ENCODE measurements around the gene HECTD4.

The HECTD4 gene

DNA sequence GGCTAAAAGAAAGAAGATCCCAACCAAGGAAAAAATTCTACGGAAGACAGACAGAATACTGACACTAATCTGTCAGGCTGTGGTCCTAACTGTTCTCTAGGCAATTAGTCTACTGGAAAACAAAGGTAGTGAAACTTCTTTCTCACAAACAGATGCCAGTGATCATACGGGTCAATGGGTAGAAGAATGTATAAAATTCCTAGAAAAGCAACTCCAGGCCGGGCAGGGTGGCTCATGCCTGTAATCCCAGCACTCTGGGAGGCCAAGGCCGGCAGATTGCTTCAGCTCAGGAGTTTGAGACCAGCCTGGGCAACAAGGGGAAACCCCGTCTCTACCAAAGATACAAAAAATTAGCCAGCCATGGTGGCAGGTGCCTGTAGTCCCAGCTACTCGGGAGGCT lies 64.8 kb downstream of the HECTD4 start:
- no peak for DNase-seq

DNA sequence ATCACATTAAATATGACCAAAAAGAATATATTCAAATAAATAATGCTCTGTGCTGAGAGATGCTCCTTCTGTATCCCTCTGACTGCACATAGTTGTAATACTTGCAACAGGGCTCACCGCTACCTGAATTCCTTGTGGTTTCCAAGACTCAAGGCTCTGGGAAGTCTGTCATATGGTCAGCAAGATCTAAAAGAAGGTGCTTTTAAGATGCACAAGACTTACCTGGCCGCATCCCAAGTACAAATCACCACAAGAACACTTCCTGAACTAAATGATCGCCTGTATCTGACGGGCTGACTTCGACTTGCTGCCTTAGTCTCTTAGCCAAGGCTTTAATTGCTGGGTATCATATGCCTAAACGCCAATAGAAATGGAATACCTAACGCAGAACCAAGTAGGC lies 67.2 kb downstream of the HECTD4 start:
- no peak for DNase-seq

DNA sequence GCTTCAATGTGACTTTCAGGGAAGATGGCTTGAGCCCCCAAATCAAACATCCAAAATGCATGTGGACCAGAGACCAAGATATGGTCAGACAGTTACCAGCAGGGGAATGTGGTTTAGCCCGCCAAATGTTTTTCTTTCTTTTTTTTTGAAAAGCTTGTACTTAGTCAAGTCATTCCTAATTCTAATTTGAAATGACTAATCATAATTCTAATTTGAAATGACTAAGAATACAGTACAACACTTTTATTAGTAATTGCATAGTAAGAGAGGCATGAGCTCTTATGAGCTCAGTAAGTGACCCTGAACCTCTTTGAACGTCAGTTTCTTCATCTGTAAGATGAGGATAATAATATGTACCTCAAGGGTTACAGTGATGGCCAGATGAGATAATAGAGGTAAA lies 72.4 kb downstream of the HECTD4 start:
- no peak for DNase-seq

- no peak for DNase-seq
Observed at GRCh38 chr12:112308652-112309051, 73.6 kb downstream of the HECTD4 start.

DNA sequence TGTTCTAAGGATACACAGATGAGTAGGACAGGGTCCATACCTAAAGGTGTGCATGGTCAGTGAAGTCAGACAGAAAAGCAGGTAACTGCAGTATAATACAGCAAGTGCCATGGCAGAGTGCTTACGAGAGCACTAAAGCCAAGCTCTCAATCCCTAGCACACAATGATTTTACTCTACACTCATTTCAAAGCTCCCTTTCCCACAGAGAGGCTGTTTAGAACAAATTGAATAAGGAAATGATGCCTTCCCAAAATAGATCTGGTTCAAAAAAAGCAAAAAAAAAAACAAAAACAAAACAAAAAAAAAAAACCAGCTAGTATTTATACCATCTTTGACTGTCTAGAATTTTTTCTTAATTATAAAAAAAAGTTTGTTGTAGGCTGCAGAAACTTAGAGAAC lies 74.1 kb downstream of the HECTD4 start:
- no peak for DNase-seq

- no peak for DNase-seq
Observed at GRCh38 chr12:112307317-112308011, 74.8 kb downstream of the HECTD4 start.

DNA sequence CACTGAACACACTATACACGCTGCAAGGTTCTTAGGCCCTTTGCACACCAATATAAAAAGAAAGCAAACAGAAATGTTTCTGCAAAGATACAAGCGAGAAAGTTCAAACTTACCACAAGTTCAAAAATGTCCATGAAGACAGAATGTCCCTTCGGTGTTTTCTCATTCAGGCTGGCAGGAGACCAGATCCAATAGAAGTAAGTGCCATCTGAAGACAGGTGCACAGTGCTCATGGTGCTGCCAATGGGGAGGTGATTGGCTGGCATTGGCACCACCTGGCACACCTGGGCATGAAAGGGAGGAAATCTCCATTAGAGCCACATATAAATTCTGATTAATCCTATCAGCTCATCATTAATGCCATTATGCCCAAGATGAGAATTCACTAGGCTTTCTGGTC lies 76.3 kb downstream of the HECTD4 start:
- DNase-seq = no peak

DNA sequence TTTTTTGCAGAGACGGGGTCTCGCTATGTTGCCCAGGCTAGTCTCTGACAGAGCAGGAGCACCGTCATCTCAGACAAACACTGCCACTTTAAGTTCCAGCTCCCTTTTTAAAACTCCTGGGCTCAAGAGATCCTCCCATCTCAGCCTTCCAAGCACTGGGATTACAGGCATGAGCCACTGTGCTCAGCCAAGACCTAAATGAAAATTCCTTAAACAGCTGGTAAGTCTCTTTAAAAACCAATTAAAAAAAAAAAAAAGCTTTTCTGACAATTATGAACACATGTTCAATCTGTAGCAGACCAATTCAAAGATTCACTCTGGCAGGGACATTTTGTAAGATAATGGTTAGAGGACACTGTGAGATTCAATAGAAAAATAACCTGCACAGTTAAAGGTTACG lies 77.8 kb downstream of the HECTD4 start:
- no peak for DNase-seq

- DNase-seq = no peak
Observed at GRCh38 chr12:112303799-112304198, 78.4 kb downstream of the HECTD4 start.

- DNase-seq = no peak
Observed at GRCh38 chr12:112303004-112303403, 79.2 kb downstream of the HECTD4 start.

DNA sequence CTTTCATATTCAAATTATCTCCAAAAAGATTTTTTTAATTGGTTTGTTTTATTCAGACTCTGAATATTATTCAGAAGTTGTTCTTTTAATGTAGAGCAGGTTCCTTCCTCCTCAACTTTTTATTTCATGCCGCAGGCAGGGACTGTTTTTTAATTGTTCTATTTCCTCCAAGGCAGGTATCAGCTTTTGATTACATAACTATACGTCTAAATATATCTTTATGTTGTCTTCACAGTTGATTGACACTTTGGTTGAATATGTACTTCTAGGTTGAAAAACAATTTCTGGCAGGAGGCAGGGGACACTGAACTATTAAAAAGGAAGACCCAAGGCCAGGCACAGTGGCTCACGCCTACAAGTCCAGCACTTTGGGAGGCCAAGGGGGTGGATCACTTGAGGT lies 82.5 kb downstream of the HECTD4 start:
- no peak for DNase-seq

DNA sequence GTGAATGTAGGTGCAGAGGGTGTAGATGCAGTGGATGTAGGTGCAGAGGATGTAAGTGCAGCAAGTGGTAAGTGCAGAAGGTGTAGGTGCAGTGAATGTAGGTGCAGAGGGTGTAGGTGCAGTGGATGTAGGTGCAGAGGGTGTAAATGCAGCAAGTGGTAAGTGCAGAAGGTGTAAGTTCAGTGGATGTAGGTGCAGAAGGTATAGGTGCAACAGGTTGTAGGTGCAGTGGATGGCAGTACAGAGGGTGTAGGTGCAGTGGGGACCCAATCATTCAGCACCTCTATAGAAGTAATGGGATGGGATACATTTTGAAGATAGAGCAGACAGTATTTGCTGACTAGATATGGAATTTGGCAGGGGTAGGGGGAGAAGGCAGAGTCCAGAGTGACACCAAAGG lies 85.0 kb downstream of the HECTD4 start:
- no peak for DNase-seq

GRCh38 chr12:112296183-112296582 lies 86.0 kb downstream of the HECTD4 start:
- DNase-seq = no peak

- no peak for DNase-seq
Observed at GRCh38 chr12:112294793-112295192, 87.4 kb downstream of the HECTD4 start.

- no peak for DNase-seq
Observed at GRCh38 chr12:112288638-112289037, 93.6 kb downstream of the HECTD4 start.

- DNase-seq = no peak
Observed at GRCh38 chr12:112285600-112286401, 96.4 kb downstream of the HECTD4 start.

DNA sequence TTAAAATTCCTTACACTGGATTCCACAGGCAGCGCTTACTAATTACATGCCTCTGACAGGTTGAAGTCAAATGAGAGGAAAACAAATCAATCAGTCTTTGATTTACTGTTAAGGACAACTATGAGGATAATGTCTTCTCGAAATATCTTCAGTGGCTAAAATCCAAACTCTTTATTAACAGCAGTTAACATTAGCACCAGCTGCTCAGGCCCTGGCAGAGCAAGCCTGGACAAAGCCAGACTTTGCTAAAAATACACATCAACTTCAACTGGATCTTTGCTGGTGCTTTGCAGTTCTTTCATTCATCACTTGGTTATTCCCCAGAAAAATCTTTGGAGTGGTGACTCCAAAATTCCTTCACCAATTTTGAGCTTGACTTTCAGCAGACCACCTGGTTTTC lies 98.7 kb downstream of the HECTD4 start:
- DNase-seq = no peak

GRCh38 chr12:112282920-112283319 lies 99.3 kb downstream of the HECTD4 start:
- no peak for DNase-seq

DNA sequence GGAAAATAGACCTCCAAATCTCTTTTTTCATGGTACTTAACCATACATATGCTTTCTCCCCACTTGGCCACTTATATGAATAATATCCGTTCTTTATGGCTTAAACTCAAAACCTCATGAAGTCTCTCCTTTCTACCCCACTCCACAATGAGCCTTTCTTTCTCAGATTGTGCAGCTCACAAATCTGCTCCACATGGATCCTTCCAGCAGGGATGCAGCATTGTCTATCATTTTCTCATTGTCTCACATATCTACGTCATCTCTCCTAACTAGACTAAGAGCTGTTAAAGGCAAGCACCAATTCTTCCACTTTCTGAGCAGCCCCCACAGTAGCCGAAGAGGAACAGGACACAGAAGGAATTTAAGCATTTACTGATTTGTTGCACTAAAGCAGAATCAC lies 106.4 kb downstream of the HECTD4 start:
- DNase-seq = no peak

GRCh38 chr12:112275207-112275606 lies 107.0 kb downstream of the HECTD4 start:
- no peak for DNase-seq

DNA sequence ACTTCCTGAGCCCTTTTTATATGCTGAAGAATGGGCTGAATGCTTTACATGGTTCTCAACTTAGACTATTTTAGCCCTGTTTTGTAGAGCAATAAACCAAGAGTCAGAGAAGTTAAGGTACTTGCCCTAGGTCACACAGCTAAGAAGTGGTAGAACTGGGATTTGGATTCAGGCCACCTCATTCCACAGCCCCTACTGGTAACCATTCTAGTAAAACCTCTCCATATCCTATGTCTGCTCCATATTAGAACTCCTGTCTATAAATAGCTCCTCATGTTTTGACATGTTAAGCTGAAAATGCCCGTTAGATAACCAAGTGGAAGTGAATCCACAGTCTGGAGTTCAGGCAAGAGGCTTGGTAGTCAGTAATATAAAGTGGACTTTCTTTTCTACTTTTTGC lies 111.6 kb downstream of the HECTD4 start:
- no peak for DNase-seq

DNA sequence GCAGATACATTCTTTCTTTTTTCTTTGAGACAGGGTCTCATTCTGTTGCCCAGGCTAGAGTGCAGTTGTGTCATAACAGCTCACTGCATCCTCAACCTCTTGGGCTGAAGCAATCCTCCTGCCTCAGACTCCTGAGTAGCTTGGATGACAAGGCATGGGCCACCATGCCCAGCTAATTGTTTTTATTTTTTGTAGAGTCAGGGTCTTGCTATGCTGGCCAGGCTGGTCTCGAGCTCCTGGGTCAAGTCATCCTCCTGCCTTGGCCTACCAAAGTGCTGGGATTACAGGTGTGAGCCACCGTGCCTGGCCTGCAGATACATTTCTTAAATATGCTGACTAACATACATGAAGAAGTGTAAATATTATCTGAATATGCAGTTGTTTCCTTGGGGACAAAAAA lies 115.8 kb downstream of the HECTD4 start:
- DNase-seq = no peak

GRCh38 chr12:112261559-112261958 lies 120.7 kb downstream of the HECTD4 start:
- DNase-seq = no peak

- no peak for DNase-seq
Observed at GRCh38 chr12:112258926-112259325, 123.3 kb downstream of the HECTD4 start.

DNA sequence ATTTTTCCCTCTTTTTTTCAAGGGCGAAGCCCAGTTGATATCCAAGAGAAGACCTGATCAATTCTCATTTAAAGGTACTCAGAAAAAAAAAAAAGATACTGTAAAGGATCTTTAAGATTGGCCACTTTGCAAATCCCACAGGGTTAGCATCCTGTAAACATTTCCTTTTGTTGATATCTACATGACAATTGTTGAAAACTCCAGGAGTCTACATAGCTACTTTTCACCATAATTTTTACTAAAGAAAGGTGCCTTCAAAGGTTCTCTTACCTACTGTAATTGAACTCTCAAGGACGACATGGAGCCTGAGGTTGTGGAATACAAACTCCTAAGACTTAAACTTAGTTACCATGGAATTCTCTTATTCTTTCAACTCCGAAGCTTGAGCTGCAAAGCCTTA lies 125.5 kb downstream of the HECTD4 start:
- no peak for DNase-seq
